Measurements from ENCODE around the gene LHX3.

The LHX3 gene
- 0.20 to 2.2 reads per million in 2 donors for total RNA-seq

DNA sequence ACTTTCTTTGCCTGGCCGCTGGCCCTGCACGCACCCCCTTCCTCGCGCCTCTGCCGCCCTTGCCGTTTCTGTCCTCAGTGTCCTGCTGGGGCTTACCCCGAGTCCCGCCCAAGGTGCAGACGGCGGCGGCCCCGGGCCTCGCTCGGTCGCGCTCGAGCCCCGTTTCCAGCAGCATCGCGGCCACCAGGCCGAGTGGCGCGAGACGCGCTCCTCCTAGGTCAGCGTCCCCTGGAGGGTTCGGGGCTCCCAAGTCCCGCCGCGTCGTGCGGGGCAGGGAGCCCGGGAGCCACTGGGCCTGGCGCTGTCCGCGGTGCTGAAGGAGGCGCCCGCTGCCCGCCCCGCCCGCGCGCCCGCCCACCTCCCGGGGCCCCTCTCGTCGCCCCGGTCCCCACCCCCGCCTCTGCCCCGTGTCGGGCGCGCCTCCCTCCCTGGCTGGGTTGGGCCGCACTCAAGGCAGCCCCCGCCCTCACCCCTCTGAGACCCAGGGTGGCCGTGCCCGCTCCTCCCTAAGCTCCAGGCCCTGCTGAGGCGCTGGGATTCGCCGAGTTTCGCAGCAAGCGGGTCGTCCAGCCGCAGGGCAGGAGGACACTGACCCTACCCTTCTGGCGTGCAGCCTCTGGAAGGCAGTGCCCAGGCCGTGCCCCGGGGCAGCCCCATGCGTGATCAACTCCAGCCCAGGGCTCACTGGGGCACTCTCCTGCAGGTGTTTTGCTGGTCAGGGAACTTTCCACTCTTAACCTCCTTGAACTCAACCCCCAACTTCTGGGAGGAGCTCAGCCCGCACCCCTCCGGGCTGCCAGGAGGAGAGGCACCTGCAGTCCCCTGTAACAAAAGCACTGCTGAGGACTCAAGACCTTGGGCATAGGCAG is at the start of gene LHX3:
Gene LHX3, minus strand, starts transcription at position 291 of the 869 bp plus-strand sequence. Its CDS starts 116 bp downstream, at position 175.
- DNase-seq = peak in 1 of 5 experiments; percentile 15

DNA sequence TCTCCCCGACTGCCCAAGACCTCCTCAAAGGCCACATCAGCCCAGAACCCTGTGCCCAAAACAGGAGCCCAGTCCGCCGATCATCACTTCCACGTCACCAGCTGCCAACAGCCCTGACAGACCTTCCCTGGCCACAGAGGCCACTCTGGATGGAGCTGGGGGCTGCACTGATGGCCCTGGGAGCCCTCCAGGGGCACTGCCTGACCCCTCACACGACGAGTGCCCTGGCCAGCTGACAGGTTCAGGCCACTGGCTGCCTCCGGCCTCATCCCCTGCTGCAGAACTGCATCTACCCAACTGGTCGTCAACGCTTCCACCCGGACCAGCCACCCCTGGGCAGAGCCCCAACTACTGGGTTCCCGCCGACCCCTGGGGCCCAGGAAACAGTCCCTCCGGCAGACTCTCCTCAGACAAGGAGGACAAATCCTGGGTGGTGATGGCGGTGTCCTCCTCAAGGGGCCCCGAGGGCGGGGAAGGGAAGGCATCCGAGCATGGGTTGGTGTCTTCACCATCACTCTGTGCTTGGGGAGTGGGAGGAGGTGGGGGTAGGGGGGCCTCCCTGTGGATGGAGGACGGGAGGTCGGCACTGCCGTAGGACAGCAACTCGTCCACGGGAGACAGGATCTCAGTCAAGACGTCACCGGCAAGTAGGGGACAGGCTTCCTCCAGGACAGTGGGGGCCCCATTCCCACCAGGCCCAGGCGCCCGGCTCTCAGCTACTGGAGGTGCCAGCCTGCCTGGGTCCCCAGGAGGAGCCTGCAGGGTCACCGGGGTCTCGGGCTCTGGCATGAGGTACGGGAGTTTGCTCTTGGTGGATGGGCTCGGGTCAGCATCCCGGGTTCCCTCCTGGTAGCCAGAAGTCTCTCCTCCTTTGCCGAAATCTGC is 48.6 kb upstream of the LHX3 start:
- no peak for DNase-seq

DNA sequence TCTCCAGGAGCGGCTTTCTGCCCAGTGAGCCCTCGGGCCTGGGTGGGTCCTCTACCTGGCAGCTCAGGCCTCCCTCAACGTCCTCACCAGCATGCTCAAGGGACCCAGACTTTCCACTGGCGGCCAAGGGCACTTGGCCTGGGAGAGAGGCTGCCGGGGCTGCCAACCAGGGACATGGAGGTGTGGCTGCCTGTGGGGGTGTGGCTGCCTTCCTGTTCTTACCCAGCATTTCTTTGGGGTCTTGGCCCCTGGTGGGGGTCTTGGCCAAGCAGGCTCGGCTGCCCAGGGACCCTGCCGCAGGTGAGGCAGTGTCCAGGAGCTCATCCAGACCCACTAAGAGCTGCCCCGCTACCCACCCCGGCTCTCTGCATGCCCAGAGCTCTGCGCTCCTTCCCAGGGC is 47.9 kb upstream of the LHX3 start:
- no peak for DNase-seq

DNA sequence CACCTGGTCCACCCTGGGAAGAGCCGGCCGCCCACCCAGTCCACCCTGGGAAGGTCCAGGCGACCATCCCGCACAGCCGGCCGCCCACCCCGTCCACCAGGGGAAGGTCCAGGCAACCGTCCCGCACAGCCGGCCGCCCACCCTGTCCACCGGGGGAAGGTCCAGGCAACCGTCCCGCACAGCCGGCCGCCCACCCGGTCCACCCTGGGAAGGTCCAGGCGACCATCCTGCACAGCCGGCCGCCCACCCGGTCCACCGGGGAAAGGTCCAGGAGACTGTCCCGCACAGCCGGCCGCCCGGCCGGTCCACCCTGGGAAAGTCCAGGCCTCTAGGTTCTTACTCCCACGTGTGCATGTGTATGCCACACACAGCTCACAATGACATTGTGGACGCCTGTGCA is 47.4 kb upstream of the LHX3 start:
- no peak for DNase-seq

DNA sequence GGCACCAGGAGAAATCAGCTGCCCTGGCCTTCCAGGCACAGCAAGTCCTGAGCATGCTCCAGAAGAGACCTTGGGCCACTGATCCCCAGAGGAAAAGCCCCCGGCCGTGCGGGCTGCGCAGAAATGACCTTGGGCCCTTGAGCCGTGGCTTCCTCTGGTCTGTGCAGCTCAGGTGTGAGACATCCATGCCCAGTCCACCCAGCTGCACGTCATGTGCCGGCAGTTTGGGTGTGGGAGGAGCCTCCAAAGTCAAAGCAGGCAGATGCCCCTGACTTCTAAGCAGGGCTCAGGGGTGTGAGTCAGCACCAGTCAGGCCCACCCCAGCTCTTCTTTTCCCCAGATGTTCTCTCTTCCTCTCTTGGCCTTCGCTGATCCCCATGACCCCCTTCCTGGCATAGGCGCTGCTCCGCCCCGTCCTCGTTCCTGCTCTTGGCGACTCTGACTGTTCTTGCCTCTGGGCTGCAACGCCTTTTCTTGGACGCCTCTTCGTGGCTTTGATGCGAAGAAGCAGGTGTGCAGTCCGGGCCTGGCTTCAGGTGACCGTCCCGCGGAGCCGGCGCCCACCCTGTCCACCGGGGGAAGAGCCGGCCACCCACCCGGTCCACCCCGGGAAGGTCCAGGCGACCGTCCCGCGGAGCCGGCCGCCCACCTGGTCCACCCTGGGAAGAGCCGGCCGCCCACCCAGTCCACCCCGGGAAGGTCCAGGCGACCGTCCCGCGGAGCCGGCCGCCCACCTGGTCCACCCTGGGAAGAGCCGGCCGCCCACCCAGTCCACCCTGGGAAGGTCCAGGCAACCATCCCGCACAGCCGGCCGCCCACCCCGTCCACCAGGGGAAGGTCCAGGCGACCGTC is 46.6 kb upstream of the LHX3 start:
- no peak for DNase-seq

DNA sequence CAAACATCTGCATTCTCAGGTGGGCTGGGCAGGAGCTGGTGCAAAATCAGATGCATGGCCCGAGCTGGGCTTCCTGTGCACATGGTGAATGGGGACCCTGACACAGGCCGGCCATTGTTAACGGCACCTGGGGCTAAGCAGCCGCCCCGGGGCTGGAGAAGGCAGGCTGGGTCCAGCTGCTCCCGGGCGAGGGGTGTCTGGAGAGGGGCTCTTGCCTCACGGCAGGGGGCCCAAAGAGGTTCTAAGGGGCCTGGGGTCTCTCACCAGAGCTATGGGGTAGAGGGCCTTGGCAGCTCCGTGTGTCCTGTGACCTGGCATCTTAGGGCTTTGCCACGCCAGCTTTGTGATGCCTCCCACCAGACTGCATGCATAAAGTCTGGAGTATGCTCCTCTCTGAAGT is 45.7 kb upstream of the LHX3 start:
- DNase-seq = no peak

DNA sequence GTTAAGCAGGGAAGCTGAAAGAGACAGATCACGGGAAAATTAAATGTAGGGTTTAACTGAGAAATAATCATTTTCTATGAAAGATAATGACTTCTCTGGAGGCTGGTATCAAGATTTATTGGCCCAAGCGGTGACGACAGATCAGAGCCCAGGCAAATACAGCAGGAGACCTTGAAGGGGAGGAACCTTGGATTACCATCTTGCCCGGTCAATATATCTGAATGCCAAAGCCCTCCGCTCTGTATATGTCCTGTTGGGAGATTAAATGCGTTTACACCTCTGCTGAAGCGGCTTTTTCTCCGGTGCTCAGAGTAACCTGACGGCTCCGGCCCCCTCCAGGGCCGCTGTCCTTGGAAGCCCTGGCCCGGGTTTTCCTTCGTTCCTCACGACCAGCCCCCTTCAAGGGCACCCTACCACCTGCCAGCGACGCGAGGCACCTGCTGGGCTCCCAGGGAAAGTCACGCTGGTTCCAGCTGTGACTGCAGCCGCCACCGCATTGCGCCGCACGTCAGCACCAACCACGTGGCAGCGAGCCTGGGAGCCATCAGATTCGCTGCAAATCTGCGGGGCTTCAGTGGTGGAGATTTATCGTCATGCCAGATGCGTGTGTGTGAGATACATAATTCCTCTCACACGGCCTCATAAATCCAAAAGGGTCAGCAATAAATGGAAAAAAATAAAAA is 45.1 kb upstream of the LHX3 start:
- DNase-seq = no peak

DNA sequence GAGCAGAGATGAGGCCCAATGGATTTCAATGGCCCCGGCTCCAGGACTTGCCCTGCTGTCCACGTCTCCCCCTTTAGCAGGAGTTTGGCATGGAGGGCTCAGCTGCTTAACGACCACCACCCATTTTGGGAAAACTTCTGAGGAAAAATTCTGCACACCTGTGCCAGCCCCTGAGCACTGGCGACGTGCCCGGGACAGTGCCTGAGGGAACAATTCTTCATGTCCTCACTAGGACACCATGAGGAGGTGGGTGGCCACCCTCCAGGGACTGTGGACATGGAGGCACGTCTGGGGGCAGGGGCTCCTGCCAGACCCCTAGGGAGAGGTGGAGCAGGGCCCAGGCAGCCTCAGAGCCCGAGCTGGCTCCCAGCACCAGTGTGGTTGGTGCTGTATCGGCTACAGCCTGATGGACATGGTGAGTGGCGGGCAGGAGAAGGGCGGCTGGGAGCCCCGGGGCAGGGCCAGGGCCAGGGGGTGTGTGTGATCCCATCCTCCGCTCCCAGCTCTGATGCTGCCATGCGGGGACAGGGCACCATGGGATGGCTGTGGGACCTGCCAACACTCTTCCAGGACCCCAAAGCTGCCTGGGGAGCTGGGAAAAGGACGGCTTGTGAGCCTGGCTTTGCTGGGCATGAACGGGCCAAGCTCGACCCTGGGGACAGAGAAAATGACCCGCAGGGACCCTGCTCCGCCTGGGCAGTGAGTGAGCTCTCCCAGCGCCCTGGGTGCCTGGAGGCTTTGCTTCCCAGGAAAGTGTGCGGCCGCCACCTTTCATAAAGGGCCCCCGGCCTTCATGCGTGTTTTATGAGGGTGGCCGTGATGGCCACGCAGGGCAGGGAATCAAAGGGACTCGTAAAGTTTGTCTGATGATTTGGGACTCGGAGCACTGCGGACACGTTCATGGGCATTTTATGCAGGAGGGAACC is 44.3 kb upstream of the LHX3 start:
- no peak for DNase-seq

DNA sequence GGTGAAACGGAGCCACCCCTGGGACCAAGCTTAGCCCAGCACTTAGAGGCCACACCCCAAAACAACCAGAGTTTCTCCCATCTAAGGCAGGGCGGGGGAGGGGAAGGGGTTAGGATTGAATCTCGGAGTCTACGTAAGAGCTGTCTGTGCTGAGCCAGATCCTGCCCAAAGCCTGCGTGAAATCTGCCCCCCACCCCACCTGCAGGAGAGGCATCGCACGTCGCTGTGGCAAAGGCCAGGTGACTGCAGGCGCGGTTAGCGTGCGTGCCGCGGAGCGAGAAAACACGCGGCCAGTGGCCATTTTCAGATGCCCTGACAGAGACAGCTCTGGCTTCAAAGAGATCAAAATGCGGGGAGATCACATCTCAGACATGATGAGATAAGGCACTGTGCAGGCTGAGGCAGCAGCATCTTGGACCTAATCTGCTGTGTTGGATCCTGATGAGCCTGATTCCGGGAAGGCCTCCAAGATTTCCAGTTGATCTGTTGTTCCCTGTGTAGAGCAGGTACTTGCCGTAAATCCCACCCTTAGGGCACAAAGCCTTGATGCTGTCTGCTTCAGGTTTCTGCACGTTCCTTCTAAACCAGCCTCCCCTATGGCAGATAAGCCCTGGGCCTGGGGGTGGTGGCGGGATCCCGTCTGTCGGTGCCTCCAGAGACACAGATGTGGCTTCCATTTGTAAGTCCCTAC is 43.2 kb upstream of the LHX3 start:
- DNase-seq = no peak

DNA sequence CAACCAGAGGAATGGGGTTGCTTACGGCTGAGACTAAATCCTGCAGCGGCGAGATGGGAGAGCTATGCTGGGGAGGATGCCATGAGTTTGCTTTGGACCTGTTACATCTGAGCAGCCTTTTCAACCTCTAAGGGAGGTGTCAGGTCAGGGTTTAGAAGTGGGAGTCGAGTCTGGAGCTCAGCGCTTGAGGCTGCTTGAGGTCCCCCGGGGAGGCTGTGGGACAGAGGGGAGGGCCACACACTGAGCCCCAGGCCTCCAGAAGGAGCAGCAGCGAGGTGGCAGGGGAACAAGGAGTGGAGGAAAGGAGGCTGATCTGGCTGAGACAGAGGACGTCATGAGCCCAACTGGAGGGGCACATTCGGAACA is 42.6 kb upstream of the LHX3 start:
- no peak for DNase-seq

DNA sequence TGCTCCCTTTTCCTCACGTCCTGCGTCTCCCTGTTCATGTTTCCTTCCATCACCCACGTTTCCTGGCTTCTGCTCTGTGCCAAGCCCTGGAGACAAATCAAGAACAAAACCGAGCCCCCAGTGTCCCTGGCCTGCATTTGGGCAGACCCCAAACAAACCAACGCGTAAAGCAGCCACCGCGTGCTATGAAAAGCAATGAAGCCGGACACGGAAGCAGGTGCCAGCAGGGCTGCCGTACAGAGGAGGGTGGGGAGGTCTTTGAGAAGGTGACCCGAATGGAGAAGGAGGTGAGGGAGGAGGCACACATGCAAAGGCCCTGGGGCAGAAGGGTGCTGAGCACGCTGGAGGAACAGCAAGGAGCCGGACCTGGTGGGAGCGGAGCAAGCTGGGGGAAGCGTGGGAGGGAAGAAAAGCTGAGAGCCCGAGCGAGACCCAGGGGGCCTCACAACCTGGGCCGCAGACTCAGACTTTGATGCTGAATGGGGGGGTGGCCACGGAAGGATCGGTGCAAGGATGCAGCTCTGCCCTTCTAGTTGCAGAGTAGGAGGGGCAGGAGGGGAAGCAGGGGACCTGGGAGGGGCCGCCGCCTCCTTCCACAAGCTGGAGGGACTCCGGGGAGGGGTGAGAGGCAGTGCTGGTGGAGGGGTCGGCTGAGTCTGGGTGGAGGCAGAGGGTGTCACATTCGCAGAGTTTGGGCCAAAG is 42.1 kb upstream of the LHX3 start:
- no peak for DNase-seq

DNA sequence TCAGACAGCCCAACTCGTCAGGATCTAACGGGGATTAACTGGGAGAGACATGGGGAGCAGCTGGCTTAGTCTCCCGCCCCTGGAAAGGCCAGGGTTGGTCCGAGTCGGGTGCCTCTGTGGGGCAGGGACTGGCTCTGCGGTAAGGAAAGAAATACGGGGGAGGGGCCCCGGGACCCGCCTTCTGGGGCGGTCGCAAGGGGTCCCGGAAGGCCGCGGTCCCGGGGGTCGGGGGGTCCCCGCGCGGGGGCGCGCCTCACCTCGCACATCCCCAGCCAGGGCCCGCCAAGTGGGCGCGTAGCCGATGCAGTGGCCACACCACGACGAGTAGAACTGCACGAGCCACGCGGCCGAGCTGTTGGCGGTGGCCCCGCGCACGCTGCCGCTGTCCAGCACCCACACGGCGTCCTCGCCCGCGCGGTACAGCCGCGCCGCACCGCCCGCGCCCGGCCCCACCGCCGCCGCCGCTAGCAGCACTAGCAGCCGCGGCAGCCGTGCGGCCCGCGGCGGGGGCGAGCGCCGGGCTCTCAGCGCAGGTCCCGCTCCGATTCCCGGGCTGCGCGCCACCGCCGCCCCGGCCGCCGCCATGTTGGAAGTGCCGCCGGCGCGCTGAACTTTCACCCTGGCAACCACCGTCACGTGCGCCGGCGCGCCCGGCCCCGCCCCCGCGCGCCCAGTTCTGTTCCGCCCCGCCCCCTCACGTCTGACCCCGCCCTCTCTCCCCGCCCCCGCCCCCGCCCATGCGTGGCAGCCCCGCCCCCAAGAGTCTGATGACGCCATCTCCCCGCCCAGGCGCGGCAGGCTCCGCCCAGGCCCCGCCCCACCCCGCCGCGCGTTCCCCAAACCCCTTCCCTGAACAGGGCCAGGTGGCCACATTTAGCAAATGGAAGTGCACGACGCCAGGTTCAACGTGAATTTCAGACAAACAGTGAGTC is 40.6 kb upstream of the LHX3 start, which contains the start of gene QSOX2:
Gene QSOX2, minus strand, starts transcription at position 594 of the 932 bp plus-strand sequence. Its CDS starts 9 bp downstream, at position 585.
- DNase-seq = peak; percentile 70 to 87 (median 81)

DNA sequence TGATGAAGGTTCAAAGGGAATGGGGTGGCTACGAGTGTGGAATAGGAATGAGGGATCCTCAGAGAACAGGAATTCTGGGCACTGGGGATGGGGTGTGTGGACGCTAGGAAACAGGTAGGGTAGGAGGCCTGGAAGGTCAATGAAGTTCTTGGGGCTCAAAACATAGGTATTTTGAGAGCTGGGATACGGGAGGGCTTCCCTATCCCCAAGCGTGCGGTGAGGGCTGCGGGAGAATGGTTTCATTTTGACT is 40.0 kb upstream of the LHX3 start:
- no peak for DNase-seq

DNA sequence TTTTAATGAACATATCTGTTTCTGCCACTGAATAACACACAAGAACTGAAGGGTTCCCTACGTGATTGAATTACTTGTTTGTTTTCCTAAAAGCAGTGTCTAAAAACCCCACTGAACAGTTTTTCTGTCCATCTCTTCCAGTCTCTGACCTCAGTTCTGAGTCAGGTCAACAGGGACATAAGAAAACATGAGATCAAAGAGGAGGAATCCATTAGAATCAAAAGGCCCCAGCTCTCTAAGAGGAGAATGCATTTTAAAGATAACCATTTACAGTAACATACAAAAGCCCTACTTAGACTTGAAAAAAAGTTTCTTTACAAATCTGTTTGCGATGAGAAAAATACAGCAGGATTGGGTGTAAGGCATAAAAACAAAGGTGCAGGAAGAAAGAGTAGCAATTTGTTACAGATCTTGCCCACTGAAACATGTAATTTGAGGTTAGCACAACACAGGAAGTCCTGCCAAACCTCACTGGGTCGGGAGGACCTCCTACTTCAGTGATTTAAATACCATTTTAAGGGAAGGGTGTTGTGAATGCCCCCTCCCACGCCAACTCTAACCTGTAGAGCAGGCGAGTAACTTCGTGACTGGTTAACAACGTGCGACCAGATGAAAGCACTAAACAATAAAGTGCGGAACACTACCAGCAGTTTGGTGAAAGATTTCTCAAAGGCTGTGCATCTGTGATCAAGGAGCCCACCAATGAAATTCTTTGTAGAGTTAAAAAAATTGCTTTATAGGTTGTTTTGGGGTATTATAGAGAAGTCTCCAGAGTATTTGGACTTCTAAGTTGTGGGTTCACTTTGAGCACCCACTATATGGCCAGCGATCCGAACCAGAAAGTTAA is 39.4 kb upstream of the LHX3 start:
- DNase-seq = peak in 3 of 5 experiments; percentile 23 to 81 (median 30)

DNA sequence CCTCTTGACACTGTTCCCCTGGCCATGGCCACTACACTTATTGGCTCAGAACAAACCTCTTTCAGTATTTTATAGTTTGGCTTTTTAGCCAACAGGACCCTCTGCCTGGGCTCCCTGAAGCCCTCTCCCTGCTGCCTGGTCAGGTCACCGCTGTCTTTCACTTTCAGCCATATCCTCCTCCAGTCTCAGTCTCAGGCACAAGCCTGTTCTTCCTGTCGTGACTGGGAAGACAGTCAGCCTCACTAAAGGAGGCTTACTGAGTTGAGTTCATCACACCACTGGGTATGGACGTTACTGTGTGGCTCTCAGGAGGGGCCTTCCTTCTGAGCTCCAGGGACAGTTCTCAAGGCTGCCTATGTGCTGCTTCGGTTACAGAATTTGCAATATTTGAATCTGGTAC is 38.7 kb upstream of the LHX3 start:
- DNase-seq = peak in 1 of 5 experiments; percentile 37

DNA sequence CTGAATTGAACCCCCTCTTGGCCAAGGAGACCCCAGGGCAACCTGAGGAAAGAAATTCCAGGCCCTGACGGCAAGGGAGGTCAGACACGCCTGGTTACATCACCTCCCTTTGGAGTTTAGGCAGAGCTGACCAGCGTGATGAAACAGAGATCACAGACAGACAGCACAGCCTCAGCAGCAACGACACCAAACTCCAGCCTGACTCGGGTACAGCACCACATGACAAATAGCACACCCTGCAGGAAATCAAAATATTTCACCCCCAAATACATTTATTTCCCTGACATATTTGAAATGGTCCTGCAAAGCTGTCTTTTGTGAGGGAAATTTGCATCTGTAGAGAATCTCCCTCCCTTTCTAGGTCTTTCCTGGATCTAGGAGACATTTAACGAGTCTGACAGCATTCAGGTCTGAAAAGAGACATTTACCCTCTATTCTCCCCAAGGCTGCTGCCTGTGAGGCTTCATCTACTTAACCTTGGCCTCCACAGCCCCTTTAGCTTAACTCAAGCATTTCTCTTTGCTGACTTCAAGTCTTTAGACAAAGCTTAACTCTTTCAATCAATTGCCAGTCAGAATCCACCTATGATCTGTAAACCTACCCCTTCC is 38.1 kb upstream of the LHX3 start:
- DNase-seq = peak in 1 of 5 experiments; percentile 42

DNA sequence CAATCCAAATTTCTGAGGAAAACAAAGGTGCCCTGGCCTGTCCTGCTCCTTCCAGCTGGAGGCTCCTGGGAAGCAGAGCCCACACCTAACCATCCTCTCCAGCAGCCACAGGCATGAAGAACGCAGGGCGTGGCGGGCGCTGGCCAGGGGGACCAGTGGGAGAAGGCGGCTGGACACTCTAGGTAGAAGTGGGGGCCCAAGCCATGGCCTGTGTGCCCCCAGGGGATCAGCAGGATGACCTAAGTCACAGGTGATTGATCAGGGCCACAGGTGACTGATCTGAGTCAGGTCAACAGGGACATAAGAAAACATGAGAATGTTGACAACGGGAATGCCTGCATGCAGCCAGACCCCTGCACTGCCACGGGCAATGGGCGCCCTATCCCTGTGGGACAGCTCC is 37.3 kb upstream of the LHX3 start:
- no peak for DNase-seq
